HG03064 (cell line): ENCODE results near the gene HIRA.
A peak's percentile ranks its signal among the peaks of the same experiment; 100 is the strongest.

Experiments used
- ATAC-seq: cut with Tn5 transposase; IDR thresholded peaks from one replicate; pipeline ENCODE4 v1.9.1; 2021; ENCODE audit warnings: low read depth; ENCODE audit not compliant: unreplicated experiment

HIRA gene, protein sequence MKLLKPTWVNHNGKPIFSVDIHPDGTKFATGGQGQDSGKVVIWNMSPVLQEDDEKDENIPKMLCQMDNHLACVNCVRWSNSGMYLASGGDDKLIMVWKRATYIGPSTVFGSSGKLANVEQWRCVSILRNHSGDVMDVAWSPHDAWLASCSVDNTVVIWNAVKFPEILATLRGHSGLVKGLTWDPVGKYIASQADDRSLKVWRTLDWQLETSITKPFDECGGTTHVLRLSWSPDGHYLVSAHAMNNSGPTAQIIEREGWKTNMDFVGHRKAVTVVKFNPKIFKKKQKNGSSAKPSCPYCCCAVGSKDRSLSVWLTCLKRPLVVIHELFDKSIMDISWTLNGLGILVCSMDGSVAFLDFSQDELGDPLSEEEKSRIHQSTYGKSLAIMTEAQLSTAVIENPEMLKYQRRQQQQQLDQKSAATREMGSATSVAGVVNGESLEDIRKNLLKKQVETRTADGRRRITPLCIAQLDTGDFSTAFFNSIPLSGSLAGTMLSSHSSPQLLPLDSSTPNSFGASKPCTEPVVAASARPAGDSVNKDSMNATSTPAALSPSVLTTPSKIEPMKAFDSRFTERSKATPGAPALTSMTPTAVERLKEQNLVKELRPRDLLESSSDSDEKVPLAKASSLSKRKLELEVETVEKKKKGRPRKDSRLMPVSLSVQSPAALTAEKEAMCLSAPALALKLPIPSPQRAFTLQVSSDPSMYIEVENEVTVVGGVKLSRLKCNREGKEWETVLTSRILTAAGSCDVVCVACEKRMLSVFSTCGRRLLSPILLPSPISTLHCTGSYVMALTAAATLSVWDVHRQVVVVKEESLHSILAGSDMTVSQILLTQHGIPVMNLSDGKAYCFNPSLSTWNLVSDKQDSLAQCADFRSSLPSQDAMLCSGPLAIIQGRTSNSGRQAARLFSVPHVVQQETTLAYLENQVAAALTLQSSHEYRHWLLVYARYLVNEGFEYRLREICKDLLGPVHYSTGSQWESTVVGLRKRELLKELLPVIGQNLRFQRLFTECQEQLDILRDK

DNA sequence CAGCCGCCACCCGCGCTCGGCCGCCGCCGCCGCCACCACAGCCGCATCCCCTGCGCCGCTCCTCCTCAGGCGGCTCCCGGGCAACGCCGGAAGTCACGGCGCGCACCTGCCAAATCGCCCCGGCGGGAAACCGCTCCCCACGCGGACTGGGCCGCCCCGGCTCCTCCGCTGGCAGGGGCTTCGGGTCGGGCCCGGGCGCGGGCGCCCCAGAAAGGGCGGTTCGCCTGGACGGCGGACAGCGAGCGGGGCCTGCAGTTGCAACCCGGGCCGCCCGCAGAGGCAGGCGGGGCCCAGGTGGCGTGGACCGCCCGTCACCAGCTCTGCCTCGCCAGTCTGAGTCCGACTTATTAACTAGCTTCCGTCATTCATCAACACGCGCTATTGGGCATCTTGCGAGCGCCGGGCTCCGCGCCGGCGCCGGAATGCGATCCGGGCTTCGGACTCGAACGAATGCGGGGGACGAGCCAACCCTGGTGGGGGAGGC is at the start of gene HIRA:
HIRA (minus strand) TSS at position 85 of the 484 bp plus-strand sequence. CDS start 257 bp downstream, outside the sequence.
- peak; percentile 38 for ATAC-seq

- ATAC-seq = no peak
These were observed 49.3 kb upstream of the HIRA start for GRCh38 chr22:19480789-19481188.

DNA sequence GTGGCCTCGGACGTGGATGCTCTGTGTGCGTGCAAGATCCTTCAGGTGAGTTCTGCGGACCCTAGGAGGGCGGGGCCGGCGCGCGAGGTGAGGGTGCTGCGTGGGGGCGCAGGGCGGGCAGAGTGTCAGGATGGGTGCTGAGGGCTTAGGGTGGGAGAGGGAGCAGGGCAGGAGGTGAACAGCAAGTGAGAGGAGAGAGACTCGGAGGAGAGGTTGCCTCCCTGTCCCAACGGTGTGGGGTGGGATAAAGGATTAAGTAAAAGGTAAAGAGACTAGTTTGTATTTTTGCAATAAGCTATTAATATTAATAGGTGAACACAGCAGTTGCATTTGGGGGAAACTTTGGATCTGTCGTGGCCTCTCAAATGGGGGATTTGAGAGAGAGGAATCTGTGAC is 48.6 kb upstream of the HIRA start:
- no peak for ATAC-seq

DNA sequence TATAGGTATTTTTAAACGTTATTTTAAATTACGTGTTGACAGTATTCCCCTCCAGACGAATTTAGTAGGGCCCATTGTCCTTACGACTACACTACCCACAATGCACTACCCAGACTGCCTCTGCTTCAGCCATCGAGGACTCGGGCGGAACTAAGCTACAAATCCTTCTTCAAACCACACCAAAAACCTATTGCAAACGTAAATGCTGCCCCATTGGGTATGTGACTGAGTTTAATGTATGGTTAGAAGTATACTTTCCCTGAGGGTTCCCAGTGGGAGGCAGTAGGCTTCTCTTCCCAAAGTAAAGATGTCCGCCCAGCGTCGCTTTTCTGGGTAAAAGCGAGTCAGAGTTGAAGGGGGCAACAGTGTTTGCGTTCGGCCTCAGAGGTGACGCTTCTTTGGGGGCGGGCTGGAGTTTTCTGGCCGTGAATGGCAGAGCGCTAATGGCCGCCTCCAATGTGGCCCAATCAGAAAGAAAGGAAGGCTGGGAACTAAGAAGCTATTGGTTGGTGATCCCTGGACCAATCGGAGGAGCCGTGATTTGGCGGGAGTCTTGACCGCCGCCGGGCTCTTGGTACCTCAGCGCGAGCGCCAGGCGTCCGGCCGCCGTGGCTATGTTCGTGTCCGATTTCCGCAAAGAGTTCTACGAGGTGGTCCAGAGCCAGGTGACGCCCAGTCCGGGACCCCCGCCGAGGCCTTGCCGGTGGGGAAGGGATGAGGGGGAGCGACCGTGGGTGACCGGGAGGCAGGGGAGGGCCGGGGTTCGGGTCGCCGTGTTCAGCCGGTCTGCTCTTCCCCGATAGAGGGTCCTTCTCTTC is 48.0 kb upstream of the HIRA start, which contains the start of gene CDC45:
CDC45 (plus strand) TSS at position 566 of the 818 bp plus-strand sequence; CDS start at position 615, 49 bp downstream.
- ATAC-seq = peak; percentile 76

DNA sequence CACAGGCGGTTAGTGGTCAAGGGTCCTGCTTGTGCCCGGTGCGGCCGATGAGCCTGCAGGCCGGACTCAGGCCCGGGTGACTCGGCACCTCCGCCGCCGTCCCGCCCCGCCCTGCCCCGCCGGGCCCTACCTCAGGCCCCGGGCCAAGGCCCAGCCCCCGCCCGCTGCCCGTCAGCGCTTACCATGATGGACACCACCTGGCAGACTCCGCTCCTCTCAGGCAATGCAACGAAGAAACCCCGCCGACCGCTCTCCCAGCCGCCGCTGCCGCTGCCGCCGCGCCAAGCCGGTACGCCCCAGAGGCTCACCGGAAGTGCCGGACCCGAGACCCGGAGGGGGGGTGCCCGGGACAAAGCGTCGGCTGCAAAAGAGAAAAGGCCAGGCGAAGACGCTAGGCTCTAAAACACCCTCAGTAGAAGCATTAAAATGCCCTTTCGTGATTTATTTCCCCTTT is 47.4 kb upstream of the HIRA start, which contains the start of gene UFD1:
UFD1 (minus strand) TSS at position 293 of the 454 bp plus-strand sequence; CDS start at position 185, 108 bp downstream.
- ATAC-seq = peak; percentile 47

DNA sequence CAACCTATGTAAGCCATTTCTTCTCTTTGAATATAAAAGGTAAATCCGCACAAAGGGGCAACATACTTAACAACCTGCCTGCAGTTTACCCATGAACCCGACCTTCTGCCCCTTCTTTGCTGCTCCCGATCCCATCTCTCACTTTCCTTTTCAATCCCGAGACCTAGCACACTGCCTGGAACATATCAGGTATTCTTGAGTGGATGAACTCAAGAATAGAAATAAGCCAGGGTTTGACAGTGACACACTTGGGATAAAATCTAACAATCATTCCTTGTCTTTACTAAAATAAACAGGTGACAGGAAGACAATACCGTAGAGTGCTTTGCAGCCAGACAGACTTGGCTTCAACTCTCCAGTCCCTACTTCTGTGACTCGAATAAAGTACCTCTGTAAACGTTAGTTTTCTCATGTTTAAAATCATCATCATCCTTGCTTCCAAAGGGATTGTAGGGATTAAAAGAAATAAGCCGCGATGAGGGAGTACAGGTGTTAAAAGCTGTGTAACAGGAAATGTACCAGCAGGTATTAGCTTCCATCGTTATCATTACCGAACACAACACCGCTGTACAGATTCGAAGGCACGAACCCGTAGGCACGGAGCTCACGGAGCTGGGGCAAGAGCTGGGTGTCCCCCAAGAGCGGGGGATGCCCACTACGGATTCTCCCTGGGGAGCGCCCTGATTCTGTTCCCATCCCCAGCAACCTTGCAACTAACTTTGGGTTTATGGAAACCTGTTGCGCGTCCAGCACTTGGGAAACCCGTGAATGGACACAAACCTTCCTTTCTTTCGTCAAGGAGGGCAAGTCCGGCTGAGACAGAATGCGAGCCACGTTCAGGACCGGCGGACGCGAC is 46.7 kb upstream of the HIRA start:
- ATAC-seq = no peak

GRCh38 chr22:19477321-19478044 is 46.0 kb upstream of the HIRA start:
- ATAC-seq = no peak

- no peak for ATAC-seq
These were observed 44.5 kb upstream of the HIRA start for GRCh38 chr22:19476023-19476422.

DNA sequence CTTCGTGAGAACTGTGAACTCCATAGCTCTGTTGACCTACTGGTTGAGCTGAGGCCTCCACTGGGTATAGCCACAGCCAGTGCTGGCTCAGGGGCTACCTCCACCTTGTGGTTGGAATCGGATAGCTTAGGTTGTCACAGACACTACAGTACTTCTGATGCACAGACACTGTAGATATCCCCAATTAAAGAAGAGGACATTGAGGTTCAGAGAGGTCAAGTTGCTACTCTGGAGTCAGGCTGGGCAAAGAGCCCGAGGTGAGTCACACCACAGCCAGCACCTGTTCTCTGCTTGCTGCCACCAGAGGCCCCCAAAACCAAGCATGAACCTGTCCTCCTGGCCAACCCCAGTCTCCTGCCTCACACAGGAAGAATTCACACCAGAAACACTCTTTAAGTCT is 42.0 kb upstream of the HIRA start:
- ATAC-seq = no peak

- ATAC-seq = no peak
These were observed 40.7 kb upstream of the HIRA start for GRCh38 chr22:19472233-19472632.

GRCh38 chr22:19471572-19471971 is 40.0 kb upstream of the HIRA start:
- ATAC-seq = no peak

GRCh38 chr22:19470010-19470409 is 38.5 kb upstream of the HIRA start:
- ATAC-seq = no peak

- no peak for ATAC-seq
These were observed 37.9 kb upstream of the HIRA start for GRCh38 chr22:19469421-19469820.

- no peak for ATAC-seq
These were observed 36.4 kb upstream of the HIRA start for GRCh38 chr22:19467912-19468311.

DNA sequence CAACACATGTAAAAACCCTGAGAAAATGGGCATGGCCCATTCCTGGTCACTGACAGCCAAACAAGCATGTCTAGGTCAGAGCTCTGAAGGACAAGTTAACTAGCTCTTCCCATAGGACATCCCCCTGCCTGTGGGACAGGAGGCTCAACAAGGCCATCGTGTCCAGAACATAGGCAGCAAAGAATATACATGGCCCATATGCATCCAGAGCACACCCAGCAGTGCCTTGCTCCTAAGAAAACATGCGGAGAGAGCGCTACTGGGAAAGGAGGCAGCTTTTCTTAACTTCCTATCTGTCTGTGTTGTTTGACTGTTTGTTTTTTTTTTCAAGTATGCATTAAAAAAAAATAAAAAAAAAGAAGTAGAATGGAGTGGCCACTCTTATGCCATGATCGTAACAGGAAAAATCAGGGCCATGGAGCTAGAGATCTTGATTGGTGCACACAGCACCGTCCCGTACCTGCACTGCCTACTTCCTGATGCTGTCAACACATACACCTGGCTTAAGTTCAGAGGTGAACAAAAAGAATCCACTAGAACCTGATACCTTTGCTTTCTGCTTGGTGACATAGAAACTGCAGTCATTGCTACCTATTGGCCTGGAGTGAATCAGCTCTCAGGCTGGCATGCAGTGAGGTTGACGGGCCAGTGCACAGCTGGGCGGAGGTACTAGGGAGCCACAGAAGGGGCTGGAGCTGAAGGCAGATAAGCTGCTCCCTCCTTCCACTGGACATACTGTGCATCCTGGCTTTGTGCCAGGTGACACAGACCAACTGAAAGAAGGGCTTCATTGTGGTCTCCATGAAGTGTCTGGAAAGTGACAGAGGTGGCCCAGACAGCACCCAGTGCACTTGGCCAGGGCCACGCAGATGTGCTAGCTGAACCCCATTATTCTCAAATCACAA is 35.6 kb upstream of the HIRA start:
- no peak for ATAC-seq

DNA sequence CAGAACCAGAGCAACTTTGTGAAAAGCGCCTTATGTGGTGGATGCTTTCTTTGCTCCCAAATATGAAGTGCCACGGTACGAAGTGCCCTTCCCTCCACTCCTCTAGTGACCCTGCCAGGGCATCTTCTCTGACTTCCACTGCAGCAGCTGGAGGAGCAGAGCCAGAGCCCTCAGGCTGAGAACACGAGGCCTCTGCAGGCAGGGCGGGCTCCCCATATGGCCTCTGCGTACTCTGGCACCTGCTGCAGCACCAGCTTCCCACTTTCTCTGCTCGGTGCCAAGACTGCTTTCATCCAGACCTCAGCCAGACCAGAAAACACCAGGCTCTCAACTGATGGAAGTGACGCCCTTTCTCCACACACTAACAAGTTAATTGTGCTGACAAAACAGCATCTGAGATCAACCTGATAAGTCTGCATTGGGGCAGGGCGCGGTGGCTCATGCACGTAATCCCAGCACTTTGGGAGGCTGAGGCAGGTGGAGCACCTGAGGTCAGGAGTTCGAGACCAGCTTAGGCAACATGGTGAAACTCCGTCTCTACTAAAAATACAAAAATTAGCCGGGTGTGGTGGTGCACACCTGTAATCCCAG is 34.7 kb upstream of the HIRA start:
- no peak for ATAC-seq

GRCh38 chr22:19464975-19465374 is 33.4 kb upstream of the HIRA start:
- no peak for ATAC-seq
